Hematopoietic multipotent progenitor cell treated with erythropoietin and hydrocortisone succinate and interleukin-3 and kit ligand, for 17 days (in vitro differentiated cells): ENCODE results near the gene FSHB.
"Not testable (repeated sequence)": the region's sequence is repeated elsewhere in the genome, so short reads cannot be mapped to it uniquely, and the experiment has no call there.

Source experiments
- DNase-seq: peaks from one replicate; pipeline ENCODE4 v3.0.0-alpha.2; 2015; ENCODE audit warnings: low spot score

Gene FSHB

DNA sequence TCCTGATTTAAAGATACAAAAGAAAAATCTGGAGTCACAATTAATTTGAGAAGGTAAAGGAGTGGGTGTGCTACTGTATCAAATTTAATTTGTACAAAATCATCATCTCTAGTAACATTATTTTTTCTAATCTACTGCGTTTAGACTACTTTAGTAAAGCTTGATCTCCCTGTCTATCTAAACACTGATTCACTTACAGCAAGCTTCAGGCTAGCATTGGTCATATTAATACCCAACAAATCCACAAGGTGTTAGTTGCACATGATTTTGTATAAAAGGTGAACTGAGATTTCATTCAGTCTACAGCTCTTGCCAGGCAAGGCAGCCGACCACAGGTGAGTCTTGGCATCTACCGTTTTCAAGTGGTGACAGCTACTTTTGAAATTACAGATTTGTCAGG is at the start of gene FSHB:
FSHB (plus strand) TSS at position 301 of the 400 bp plus-strand sequence. CDS start 889 bp downstream, outside the sequence.
- no peak for DNase-seq

DNA sequence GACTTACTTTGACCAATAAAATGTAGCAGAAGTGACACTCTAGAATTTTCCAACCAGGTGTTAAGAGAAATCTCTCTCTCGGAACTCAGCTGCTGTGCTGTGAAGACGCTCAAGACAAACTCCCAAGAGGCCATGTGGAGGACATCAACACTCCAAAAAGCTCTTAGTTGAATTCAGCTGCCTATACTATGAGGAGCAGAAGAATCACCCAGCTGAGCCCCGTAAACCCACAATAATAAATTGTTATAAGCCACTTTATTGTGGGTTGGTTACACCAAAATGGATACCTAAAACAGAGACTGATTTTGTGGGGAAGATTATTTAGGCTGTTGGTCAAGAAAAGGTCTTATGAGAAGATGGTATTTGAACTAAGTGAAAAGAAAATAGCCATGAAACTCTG is 44.1 kb upstream of the FSHB start:
- no peak for DNase-seq

DNA sequence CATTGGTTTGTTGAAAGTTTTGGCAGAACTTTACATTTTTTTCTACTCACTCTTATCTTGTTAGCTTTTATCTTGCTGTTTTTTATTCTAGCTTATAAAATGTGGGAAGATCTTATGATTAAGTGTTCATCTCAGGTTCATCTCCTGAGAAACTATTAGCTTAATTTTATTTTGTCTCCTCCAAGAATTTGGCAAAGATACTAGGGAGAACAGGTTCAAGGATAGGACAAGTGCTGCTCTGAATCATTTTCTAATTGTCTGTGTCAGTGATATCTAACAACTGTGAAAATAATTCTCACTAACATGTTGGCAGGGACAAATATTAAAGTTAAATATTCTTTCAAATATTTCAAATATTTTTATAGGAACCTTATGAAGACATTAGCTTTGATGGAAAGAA is 38.2 kb upstream of the FSHB start:
- no peak for DNase-seq

DNA sequence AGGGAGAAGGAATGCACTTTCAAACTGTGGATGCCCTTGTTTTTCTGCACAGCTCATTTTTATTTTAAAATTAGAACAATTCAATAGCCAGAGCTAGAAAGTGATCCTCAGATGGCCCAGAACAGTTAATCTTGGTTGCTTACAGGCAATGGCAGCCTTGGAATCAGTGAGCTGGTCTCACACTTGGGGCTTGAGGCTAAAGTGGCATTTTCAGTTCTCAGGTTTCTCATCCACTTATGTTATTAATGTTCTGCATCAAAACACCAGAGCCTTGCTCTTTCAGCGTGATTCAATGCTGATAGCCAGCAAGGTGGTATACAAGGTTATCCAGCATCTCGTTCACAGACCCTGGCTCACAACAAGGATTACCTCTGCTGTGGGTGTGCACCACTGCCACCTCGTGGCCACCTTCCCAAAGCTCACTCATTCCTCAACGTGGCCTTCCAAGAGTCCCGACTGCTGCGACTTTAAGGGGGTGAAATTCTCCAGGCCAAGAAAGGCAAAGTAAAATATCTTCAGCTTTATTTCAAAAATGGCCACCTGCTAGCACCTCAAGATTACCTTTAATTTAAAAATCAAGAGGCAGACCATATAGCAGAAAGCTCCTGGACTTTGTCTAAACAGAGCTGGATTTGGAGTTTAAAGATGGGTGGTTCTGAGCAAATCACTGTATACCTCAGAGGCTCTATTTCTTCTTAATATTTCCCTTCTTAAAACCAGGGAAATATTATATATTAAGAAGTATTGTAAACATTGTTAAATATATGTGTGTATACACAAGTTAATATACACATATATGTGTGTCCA is 34.2 kb upstream of the FSHB start:
- no peak for DNase-seq

DNA sequence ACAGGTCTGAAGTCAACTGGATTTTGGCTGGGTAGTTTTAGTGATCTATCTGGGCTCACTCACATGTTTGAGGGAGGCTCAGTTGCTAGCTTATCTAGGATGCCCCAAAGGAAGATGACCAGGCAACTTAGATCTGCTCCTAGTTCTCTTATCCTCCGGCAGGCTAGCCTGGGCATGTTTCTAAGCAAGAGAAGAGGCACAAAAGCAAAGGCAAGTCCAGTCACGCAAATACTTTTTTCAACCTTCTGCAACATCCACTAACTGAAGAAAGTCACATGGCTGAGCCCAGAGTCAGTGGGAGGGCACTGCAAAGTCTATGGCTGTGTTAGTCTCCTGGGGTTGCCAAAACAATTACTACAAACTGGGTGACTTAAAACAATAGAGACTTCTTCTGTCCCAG is 32.9 kb upstream of the FSHB start:
- no peak for DNase-seq

DNA sequence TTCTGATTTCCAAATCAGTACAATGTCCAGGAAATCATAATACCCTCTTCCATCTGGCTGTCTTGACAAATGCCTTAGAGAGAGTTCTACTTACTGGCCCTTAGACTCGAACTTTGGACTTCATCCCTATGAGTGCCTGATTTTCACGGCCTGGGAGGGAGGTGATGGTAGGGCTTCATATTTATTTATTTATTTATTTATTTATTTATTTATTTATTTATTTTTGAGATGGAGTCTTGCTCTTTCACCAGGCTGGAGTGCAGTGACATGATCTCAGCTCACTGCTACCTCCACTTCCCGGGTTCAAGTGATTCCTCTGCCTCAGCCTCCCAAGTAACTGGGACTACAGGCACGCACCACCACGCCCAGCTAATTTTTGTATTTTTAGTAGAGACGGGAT is 27.8 kb upstream of the FSHB start:
- not testable (repeated sequence) for DNase-seq

DNA sequence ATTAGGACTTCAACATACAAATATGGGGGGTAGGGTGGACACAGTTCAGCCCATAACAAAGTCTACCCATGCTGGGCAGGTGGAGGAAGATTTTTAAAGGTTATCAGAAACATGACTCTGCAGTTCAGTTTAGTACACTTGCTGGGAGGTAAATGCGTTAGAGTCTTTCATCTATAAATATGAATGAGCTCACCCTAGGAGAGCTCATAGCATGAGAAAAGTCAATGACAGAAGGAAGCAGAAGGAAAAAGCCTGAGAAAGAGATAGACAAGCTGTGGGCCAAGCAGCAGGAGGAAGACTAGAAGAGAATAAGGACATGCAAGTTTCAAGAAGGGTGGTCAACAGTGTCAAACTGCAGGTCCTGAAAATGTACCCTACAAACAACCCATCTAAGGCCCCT is 27.0 kb upstream of the FSHB start:
- DNase-seq, result no peak

DNA sequence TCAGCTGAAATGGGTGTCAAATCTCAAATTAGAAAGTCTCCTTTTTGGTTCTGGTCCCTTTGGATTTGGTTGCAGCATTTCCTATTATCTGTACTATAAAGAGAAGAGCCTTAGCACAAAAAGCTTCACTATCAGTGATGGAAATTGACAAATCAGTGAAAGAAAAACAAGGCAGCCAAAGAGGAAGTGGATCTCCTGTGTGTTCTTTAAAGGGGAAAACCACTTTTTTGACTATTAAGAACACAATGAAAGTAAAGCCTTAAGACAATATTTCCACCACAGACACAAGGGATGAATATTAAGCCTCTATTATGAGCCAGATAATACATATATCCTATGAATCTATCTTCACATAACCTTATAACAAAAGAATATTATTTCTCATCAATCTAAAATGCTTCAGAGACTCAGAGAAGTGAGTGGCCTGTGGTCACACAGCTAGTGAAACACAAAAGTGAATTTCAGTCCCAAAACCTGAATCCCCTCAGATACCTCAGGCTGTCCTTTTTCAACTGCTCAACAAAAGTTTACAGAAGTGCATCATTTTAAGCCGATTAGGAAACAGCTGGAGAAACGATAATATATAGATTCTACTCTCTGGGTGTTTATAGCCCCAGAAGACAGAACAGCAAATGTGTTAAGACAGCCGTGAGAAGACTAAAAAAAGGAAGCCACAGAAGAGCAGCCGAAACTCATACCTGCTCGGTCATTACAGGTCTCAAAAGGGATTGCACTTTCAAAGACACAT is 24.4 kb upstream of the FSHB start:
- no peak for DNase-seq

DNA sequence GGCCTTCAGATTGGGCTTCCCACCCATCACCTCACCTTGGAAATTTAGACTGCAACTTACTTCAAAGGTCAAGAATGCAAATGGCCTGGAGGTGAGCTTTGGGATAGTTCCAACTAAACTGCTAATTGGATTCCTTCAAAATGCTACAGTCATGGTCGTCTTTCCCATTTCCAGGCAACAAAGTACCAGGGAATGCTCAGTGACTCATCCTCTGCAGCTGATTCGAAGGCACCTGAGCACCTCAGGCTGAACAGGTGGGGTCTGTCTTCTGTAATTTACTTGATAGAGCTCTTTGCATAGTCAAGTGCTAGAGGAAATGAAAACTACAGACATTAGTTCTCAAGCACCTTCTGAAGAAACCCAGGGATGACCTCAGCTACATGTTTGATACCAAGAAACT is 20.5 kb upstream of the FSHB start:
- no peak for DNase-seq

DNA sequence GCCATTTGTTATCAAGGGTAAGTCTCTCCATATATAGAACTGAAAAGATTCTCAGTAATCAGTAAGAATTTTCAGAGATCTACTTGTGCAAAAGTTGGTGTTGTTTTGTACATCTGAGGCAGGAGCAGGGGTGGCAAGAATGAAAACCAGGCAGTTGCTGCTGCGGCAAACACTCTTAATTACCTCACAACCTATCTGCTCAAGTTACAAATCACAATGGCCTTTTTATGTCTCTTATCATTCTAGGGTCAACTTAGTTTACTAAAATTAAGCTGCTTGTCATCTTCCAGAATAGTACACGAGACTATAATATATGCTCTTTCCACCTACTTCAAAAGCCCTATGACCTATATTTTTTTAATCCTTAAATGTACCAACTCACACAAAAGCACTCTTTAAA is 14.3 kb upstream of the FSHB start:
- DNase-seq, result no peak

DNA sequence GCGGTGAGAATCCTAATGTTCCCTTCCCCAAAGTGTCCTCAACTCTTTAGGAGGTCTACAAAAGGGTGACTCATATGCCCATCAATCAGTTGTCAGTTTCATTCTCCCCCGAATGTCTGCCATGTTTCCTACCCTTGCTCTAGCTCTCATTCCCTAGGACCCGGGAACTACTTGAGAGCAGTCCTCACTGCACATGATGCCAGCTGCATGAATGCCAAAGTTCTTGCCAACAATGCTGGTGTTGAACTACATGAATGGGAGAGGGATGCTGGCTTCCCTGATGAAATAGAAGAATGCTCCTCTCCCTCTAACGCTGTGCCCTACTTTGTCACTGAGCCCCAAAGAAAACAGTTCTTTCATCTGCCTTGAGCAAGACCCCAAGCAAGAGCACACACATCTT is 12.5 kb upstream of the FSHB start:
- DNase-seq, result no peak

DNA sequence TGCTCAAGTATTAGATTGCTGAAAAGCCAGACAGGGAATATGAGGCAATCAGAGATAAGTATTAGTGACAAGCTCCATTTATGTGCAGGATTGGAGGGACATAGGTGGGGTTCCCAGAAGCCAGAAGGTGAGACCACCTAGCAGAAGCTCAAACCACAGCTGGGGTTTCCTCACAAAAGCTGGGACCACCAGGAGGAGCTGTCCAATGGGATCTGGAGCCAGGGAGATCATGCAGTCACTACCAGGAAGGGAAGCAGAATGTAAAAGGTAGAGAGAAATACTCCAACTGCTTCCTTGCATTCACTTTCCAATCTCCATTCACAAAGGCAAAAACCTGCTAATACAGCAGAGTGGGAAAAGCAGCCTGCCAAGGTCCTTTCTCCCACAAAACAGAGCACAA is 5.2 kb upstream of the FSHB start:
- no peak for DNase-seq

DNA sequence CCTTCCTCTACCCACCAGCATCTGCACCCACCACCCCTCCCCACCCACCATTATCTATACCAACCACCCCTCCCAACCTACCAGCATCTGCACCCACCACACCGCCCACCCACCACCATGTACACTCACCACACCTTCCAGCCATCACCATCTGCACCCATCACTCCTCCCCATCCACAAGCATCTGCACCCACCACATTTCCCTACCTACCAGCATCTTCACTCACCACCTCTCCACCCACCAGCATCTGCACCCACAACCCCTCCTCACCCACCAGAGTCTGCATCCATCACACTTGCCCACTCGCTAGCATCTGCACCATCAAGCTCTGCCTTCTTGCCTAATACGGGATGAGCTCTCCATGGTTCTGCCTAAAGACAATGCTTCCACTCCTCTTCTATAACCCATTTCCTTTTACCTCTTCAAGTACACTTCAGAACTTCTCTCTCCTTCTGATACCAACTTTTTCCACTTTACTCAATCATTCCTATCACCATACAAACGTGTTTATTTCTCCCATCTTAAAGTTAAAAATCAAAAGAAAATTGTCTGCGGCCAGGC is 2.4 kb upstream of the FSHB start:
- DNase-seq, result no peak

DNA sequence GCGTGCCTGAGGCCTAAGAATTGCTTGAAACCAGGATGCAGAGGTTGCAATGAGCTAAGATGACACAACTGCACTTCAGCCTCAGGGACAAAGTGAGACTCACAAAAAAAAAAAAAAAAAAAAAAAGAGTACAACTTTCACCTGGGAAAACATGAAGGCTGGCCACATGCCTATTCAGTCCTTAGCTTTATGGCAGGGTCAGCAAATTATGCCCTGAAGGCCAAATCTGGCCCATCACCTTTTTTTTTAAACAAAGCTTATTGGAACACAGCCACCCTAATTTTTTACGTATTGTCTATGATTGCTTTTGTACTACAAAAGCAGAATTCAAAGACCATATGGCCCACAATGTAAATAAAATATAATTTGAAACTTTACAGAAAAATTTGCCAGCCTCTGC is 8.2 kb downstream of the FSHB start:
- DNase-seq, result no peak

DNA sequence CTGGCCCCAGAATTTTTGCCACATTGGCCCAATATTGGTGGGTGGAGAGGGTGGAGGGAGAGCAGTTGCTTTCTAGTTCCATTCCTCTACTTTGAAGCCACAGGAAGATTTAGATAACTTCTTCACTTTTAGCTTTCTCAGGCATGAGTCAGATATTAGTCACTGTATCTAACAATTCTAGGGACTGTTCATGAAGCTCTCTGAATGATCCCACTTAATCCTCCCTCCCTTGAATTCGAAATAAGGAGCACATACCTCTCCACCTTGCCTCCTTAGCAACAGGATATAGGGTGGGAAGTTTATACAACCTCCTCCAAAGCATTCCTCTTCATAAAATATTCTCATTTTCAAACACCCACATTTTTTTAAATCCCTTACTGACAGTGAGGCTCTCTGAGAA is 13.5 kb downstream of the FSHB start:
- DNase-seq, result no peak

DNA sequence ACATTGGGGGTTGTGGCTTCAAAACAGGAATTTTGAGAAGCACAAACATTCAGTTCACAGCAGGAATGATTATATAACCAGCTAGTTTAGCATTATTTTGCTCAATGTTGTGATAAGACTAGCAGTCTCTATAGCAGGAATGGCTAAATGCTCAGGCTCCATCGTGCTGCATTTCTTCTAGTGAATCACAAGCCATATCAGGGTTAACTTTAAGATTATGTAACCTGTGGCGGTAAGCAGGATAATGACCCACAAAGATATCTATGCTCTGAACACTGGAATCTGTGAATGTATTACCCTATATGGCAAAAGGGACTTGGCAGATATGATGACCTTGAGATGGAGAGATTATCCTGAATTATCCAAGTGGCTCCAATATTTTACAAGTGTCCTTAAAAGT is 14.8 kb downstream of the FSHB start:
- DNase-seq, result no peak

DNA sequence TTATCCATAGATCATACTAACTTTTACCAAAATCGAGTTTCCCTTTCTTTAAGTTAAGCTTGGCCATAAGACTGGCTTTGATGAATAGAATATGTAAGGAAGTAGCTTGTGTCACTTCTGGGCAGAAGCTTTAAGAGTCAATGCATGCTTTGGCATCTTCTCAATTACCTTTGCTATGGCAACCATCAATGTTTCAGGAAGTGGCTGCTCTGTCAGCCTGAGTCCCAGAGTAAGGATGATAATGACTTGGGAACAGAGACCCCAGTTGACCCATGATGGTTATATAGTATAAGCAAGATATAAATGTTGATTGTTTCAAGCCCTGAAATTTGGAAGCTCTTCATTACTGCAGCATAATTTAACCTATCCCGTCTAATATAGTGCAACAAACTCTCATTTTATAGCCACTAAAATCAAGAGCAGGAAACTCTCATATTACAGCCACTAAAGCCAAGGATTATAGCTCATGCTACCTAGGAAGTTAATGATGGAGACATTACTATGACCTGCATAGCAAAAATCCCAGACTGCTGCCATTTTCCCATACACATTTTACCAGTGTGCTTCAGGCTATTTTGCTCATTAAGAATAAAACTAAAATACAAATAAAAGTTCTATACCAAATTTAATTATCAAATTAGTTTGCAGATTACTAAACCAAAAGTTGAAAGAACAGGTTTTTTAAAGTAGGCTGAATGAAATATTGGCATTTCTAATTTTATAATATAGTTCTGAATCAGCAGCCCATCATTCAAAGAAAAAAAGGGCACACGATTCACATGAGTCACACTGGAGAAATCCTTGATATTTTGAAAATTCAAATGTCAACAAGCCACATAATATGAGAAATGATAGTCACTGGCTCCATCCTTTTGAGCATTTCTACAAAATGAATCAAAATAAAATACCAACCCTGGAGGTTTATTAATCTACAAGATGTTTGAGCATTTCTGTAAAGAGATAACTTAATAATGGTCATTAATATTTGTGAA is 23.8 kb downstream of the FSHB start:
- DNase-seq, result no peak

DNA sequence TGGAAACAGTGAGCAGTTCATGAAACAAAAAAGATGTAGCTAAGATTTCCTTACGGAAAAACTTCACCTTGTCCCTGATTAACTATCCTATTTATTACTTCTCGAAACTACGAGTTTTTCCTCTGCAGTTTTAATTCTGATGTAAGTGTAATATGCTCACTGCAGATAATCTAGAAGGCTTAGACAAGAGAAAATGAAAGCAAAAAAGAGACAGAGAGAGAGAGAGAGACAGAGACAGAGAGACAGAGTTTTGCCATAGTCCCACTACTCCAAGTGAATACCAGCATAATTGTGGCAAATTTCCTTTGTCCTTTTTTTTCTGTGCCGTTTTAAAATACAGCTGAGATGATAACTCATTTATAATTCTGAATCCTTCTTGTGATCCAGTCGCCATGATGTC is 24.8 kb downstream of the FSHB start:
- DNase-seq, result no peak

DNA sequence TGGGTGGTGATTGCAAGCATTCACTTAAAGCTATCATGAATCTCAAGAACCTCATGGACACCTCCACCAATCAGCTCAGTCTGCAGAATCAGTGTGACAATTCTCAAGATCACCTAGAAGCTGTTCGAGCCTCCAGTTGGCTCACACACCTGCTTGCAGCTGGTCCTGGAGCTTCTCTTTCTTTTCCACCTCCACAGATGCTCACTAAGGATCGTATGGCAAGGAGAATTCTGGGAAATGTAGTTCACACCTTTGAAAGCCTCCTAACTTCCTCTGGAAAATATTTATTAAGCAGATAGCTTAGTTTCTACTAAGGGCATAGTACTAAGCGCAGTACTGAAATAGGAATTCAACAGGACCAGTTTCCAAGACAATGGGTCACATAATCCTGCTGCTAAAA is 26.2 kb downstream of the FSHB start:
- no peak for DNase-seq

DNA sequence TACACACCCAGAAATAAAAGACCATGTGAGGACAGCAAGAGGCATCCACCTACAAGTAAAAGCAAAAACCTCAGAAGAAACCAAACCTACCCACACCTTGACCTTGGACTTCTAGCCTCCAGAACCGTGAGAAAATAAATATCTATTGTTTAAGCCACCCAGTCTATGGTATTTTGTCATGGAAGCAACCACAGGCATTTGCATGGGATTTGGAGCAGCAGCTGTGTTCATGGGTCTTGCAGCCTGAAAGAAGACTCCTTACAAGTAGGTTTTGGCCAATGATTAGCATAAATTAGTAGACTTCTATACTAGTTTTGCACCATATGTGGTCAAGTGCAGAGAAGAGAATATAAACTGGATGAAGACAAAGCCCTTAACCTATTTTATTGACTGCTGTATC is 27.9 kb downstream of the FSHB start:
- DNase-seq, result no peak

DNA sequence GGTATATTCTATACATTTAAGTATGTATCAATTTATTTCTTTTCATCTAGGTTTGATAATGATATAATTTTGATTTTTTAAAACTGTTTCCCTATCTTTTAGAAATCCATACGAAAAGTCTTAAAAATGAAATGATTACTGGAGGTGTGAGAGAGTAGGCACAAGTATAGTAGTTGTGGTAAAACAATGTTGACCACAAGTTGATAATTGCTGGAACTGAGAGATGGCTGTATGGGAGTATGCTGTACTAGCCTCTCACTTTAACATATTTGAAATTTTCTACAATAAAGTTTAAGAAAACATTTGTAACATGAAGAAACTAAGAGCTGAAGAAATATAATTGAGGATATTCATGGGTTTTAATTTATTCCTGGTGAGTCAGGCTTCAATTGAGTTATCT is 30.0 kb downstream of the FSHB start:
- DNase-seq, result no peak

DNA sequence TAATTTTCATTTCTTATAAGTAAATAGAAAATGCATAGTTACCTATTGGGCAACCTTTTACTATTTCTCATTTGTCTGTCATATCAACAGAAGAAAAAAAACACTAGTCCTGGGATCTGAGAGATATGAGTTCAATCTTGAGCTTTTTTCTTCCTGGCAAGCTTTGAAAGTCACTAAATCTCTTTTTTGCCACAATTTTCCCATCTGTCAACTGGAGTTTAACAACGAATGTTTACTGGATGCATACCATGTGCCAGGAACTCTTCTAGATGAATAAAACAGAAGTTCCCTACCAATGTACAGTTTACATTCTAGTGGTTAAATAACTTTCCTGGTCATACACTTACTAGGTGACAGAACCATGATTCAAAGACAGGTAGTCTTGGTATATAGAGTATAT is 31.0 kb downstream of the FSHB start:
- DNase-seq, result no peak
